ENCODE data around the gene GPR158.

GPR158 gene

DNA sequence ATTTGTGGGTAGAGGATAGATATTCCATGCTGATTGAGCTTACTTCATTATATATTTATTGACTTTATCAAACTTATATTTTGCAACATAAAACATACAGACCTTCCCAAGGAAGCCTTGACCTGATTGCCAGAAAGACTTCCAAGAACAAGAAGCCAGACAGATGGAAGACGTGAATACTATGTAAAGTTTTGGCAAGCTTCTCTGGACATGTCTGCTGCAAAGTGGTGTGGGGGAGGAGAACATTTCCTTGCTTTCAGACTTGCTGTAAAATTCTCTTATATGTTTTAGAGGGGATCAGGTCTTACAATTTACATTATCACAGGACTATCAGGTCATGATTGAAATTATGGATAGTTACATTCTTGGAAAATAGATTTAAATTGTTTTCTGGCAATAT, 23.4 kb downstream of the GPR158 start:
- no peak for DNase-seq

DNA sequence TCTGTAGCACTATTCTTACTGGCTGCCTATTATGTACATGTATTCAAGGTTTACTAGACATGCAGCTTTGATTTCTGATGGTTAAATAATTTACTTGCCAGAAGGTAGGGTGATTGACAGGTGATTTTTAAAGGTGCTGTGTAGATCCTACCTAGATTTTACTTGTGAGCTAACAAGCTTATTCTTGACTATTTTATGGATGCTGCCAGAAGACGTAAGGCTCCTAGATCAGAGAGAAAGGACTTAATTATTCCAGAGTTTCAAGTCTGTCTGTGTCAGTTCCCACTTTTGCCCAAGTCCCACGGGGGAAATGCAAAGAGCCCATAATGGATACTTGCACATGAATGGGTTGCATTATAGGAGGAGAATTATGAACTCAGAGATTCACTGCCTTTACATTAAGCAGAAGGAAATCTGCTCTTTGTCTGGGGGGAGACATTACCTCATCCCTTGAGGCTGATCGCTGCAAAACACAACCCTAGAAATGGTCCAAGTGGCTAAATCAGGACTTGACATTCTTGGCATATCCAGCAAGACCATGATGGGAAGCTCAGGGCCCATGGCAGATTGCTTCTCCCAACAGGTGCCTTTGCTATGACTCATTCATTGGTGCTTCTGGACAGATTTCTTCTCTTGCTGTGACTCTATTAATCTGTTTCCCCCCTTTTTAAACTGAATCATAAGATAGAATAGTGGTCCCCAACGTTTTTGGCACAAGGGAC, 32.1 kb downstream of the GPR158 start:
- DNase-seq: no peak

GRCh38 chr10:25209618-25210017, 34.8 kb downstream of the GPR158 start:
- no peak for DNase-seq

DNA sequence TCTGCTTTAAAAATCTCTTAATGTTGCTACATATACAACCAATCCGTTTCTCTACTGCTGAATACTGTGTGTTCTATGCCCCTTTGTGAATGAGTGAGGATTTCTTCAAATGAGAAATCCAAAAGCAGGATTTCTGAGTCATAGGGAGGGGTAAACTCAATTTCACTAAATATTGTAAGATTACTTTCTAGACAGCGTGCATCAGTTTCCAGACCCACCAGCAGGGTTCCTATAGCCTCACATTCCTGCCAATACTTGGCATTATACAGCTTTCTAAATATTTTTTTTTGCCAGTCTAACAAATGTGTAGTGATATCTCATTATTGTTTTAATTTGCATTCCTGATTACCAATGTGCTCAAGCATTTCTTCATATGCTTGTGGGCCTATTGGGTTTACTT, 35.5 kb downstream of the GPR158 start:
- no peak for DNase-seq

- no peak for DNase-seq
These were observed 45.4 kb downstream of the GPR158 start for GRCh38 chr10:25220156-25220555.

- DNase-seq: no peak
These were observed 47.4 kb downstream of the GPR158 start for GRCh38 chr10:25222085-25222660.

GRCh38 chr10:25226775-25227682, 52.2 kb downstream of the GPR158 start:
- DNase-seq: peak; percentile 7

GRCh38 chr10:25231751-25232150, 57.0 kb downstream of the GPR158 start:
- DNase-seq: no peak

DNA sequence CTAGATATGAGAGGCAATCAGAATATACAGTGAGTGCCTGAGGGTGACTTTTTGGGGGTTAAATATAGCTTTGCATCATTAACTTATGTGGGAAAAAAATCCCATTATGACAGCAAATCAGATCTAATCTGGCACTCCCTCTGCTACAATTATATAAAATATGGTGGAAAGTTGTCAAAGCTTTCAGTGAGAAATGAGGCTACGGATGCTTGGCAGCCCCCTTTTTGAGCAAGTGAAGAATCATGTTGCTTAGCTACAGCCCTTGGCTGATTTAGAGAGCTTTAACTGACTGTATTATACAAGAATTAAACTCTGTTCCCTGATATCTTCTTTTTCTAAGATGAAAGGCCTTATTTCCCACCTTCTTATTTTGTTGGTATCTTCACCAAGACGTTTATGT, 57.4 kb downstream of the GPR158 start:
- DNase-seq: no peak

DNA sequence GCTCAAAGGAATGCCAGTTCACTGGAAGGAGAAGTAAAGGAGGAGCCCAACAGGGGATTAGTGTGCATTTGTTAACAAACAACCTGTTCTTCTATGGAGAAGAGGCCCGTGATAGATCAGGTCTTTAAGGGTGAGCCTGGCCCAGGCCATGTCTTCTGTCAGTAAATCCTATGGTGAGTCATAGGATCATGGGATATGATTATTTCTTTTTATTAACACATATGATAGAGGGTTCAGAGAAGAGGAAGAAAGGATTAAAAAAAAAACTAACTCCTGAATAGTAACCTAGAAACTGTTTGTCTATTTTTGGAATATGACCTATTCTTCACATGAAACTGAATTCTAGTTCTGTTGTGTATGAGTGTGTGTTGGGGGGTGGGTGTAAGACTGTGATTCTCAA, 70.4 kb downstream of the GPR158 start:
- no peak for DNase-seq

DNA sequence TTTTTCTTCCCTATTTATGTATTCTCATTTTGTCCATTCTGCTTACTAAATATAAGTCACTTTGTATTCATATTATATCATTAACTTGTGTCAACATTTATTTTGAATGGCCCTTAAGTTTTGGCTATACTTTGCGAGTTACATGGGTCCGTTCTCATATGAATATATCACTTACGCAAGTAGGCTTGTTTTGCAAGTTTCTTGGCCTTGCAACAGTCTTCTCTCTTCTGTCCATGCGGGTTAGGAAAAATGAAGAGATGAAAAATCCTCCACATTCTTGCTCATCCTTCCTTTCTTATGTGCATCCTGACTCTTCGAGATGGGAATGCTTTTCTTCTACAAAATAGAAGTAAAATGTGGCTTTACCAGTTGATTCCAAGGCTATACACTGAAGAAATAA, 82.8 kb downstream of the GPR158 start:
- DNase-seq: no peak

- DNase-seq: no peak
These were observed 86.3 kb downstream of the GPR158 start for GRCh38 chr10:25261110-25261509.

DNA sequence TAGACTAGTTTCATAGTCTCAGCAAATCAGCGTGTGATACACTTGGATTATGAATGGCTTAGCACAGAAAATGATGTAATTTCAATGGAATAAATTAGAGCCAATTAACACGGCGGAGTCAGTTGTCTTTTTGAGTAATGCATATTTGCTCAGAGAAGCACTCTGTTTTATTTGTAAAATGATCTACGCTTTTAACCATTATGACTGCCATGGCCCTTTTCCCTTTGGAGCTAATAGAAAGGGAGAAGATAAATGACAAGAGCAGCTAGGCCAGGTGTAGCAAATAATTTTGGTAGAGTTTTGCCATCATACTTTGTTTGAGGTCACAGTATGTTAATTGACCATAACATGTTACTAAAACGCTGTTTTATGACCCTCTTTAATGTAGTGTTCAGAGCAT, 86.8 kb downstream of the GPR158 start:
- no peak for DNase-seq

DNA sequence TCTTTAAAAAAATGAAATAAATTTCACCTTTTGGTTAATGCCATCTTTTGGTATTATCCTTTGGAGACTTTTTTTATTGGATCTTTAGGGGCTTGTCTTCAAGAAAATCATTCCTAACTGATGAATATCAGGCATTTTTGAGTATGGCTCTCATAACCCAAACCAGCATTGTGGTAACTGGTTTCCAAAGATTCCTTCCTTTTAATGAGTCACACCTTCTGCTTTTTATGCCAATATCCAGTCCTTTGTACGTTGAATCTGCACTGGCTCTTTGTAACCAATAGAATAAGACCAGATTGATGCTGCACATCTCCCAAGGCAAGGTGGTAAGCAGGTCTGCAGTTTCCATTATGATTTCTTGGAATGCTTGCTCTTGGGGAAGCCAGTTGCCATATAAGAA, 89.1 kb downstream of the GPR158 start:
- DNase-seq: no peak

- DNase-seq: no peak
These were observed 103.4 kb downstream of the GPR158 start for GRCh38 chr10:25278180-25278579.

DNA sequence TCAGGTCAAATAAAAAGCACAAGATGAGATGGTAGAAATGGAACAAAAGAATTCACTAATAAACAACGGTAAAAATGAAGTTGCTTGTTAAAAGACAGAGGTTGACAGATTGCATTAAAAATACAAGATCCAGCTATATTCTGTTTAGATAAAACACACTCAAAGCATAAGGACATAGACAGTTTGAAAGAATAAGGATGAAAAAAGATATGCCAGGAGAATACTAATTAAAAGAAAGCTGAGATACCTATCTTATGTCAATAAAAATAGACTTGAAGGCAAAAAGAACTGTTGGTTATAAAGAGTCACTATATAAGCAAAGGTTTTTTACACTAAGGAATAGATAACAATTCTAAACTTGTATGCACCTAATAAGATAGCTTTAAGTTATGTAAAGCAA, 105.3 kb downstream of the GPR158 start:
- DNase-seq: no peak

DNA sequence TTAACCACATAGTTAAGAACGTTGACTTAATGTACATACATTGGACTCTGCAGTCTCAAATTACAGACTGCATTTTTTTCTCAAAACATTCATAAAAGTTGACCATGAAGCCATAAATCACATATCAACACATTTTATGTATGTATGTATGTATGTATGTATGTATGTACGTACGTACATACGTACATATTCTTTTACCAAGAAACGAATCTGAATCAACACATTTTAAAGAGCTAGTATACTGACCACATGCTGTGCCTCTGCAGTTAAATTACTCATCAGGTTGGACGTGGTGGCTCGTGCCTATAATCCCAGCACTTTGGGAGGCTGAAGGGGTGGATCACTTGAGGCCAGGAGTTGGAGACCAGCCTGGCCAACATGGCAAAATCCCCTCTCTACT, 105.8 kb downstream of the GPR158 start:
- no peak for DNase-seq

DNA sequence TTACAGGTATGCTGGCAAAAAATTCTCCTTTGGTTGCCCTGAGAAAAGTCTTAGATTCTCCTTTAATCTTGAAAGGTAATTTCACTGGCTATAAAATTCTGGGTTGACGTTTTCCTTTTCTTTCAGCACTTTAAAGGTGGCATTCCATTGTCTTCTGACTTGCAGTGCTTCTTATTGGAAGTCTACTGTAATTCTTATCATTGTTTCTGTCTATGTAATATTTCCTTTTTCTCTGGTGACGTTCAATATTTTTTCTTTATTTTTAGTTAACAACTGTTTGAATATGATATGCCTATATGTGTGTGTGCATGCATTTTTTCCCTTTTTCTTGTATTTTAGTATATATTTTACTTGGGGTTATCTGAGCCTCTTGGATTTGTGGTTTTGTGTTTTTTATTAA, 111.0 kb downstream of the GPR158 start:
- DNase-seq: no peak

- DNase-seq: no peak
These were observed 113.4 kb downstream of the GPR158 start for GRCh38 chr10:25288181-25288580.

GRCh38 chr10:25294032-25294926, 119.5 kb downstream of the GPR158 start:
- no peak for DNase-seq

DNA sequence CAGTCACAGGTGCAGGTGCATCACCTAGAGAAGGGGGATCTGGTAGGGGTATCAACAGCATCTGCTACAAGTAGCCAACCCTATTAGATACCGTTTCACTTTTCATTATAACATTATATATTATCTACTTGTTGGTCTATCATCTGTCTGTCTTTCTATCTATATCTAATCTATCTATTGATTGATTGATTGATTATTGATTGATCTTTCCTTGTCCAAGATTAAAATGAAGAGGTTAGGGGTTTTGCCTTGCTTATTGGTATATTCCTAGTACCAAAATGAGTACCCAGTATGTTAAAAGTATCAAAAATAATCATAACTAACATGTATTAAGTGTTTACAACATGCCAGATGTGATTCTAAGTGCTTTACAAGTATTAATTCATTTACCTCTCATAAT, 121.5 kb downstream of the GPR158 start:
- no peak for DNase-seq

GRCh38 chr10:25297466-25297865, 122.7 kb downstream of the GPR158 start:
- no peak for DNase-seq

DNA sequence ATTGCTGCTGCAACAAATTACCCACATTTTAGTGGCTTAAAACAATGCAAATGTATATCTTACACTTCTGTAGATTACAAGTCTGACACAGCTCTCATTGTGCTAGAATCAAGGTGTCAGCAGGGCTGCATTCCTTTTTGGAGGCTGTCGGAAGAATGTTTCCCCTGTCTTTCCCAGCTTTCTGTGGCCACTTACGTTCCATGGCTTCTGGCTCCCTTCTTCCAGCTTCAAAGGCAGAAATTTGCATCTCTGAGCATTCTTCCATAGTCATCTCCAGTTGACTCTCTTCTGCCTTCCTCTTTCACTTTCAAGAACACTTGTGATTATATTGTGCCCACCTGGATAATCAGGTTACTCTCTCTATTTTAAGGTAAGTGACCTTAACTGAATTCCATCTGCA, 125.3 kb downstream of the GPR158 start:
- no peak for DNase-seq

Data from amniotic stem cell (primary cell).